Activated CD4-positive, alpha-beta memory T cell treated with anti-CD3 and anti-CD28 coated beads for 36 hours (primary cell): ENCODE results near the gene FEZ2. TPM values are rescaled to one million over a fixed set of nuclear protein-coding genes. Genes with fewer than 3 reads are reported as not detected.

Source experiments
- CTCF ChIA-PET: fragments of 350-600 bp; sonication (Branson Sonifier 250); formaldehyde crosslinking; loops from one replicate; lab custom pipeline; 2021; ENCODE audit warnings: antibody characterized with exemption, inconsistent platforms; lab: Charles Lee
- POLR2A ChIA-PET: fragments of 350-600 bp; sonication (Branson Sonifier 250); formaldehyde crosslinking; loops from one replicate; lab custom pipeline; 2021; ENCODE audit warnings: antibody characterized with exemption; lab: Charles Lee
- DNase-seq: peaks from one replicate; pipeline ENCODE4 v3.0.0-alpha.2; 2020
- H3K27ac Mint-ChIP-seq: one replicate; pipeline ENCODE4 v1.8.0; 2021; ENCODE audit warnings: mixed read lengths
- H3K27me3 Mint-ChIP-seq: one replicate; pipeline ENCODE4 v1.8.0; 2021; ENCODE audit warnings: mixed read lengths
- H3K36me3 Mint-ChIP-seq: one replicate; pipeline ENCODE4 v1.8.0; 2021; ENCODE audit warnings: mixed read lengths
- H3K4me1 Mint-ChIP-seq: one replicate; pipeline ENCODE4 v1.8.0; 2021; ENCODE audit warnings: low read depth, mixed read lengths
- H3K4me3 Mint-ChIP-seq: one replicate; pipeline ENCODE4 v1.8.0; 2021; ENCODE audit warnings: mild to moderate bottlenecking, mixed read lengths
- H3K9me3 Mint-ChIP-seq: one replicate; pipeline ENCODE4 v1.8.0; 2021; ENCODE audit warnings: mixed read lengths
- intact Hi-C: fragments of 100-400 bp; cut with micrococcal nuclease; formaldehyde crosslinking; loops from one replicate; pipeline ENCODE4 v1.15.1; 2023
- total RNA-seq, 2 experiments: library from RNA; stranded (reverse); gene quantifications; one replicate each; pipeline ENCODE4 v1.2.3, GENCODE V29; 2021

The FEZ2 gene
- total RNA-seq, 2 experiments from 2014 or later = 6.8 to 9.3 TPM

DNA sequence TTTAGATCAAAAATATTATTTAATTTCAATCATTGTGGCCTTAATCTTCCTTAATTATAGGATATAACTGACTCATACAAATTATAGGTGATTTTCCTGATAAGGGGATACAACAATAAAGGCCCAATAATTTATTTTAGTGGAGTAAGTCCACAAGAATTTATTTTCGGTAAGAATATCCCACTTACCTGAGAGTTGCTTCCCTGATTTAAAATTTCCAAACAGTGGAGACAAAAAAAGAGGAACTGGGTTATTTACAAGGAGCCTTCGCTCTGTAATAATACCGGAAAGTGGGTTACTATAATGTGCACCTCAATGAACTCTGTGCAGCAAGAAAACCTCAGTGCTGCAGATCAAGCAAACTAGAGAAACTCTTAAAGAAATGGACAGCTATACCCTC is 42.2 kb downstream of the FEZ2 start:
- H3K4me1 Mint-ChIP-seq = no peaks in the 10 kb centered on the region
- no peak overlapping the region for H3K4me3 Mint-ChIP-seq
- no peaks in the 10 kb centered on the region for H3K9me3 Mint-ChIP-seq
- ChIA-PET POLR2A (no interaction called here), CTCF (no interaction called here)
- peaks cover 27% of the 10 kb centered on the region for H3K36me3 Mint-ChIP-seq
- intact Hi-C loops = no loop called here
- H3K27ac Mint-ChIP-seq = no peak overlapping the region
- DNase-seq = no peak
- H3K27me3 Mint-ChIP-seq = no peaks in the 10 kb centered on the region

DNA sequence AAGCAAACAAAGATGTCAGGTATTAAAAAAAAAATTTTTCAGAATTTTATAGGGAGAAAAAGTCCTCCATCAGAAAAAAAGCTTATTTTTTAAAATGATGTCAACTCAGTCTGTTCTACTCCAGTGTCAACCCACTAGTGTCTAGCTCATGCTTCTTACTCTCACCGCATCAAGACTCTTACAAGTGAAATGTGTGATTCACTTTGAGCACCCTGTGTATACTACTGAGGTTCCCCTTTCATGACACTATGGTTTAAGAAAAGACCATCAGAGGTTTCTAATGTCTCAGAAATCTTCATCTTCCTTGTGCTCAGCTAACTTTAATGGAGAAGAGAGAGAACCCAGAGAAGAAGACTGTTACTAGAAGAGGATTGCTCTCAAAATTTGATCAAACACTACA is 43.4 kb downstream of the FEZ2 start:
- H3K36me3 Mint-ChIP-seq = peaks cover 27% of the 10 kb centered on the region
- DNase-seq = no peak
- intact Hi-C loops = no loop called here
- no peak overlapping the region for H3K4me3 Mint-ChIP-seq
- ChIA-PET CTCF (no interaction called here), POLR2A (no interaction called here)
- H3K27ac Mint-ChIP-seq = no peak overlapping the region
- no peaks in the 10 kb centered on the region for H3K27me3 Mint-ChIP-seq
- H3K4me1 Mint-ChIP-seq = no peaks in the 10 kb centered on the region
- no peaks in the 10 kb centered on the region for H3K9me3 Mint-ChIP-seq

DNA sequence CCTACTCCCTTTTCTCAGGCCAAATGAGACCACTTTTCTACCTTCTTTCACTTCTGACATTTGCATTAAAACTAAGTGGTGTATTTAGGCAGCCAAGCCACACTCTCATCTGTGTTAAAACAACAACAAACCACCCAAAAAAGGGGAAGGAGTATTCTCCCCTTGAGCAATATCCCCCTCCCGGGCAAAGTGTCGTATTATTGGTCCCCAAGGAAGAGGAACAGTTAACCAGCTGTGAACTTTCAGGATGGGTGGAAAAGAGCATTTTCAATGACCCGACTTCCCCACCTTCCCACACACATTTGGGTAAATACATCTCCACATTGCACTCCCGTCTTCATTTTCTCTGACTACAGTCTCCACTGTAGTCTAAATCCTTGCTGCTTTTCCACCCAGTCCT is 44.3 kb downstream of the FEZ2 start:
- DNase-seq = no peak
- H3K9me3 Mint-ChIP-seq = no peaks in the 10 kb centered on the region
- H3K27me3 Mint-ChIP-seq = no peaks in the 10 kb centered on the region
- ChIA-PET CTCF (no interaction called here), POLR2A (no interaction called here)
- peaks cover 29% of the 10 kb centered on the region for H3K36me3 Mint-ChIP-seq
- no peak overlapping the region for H3K27ac Mint-ChIP-seq
- no peaks in the 10 kb centered on the region for H3K4me1 Mint-ChIP-seq
- intact Hi-C loops = no loop called here
- H3K4me3 Mint-ChIP-seq = no peak overlapping the region

DNA sequence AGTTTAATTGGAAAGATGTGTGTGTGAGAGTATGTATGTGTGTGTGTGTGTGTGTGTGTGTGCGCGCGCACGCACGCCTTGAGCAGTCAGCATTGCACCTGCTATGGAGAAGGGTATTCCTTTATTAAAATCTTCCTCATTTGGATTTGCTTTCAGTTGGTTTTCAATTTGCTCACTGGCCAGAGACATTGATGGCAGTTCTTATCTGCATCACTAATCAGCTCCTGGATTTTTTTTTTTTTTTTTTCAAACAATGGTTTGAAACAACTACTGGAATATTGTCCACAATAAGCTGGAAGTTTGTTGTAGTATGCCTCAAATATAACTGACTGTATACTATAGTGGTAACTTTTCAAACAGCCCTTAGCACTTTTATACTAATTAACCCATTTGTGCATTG is 48.0 kb downstream of the FEZ2 start:
- ChIA-PET CTCF (no interaction called here), POLR2A (no interaction called here)
- Mint-ChIP-seq H3K27me3 (no peaks in the 10 kb centered on the region), H3K27ac (no peak overlapping the region), H3K36me3 (peaks cover 32% of the 10 kb centered on the region), H3K9me3 (no peaks in the 10 kb centered on the region), H3K4me1 (no peaks in the 10 kb centered on the region), H3K4me3 (no peak overlapping the region)
- intact Hi-C loops = no loop called here
- DNase-seq = no peak

DNA sequence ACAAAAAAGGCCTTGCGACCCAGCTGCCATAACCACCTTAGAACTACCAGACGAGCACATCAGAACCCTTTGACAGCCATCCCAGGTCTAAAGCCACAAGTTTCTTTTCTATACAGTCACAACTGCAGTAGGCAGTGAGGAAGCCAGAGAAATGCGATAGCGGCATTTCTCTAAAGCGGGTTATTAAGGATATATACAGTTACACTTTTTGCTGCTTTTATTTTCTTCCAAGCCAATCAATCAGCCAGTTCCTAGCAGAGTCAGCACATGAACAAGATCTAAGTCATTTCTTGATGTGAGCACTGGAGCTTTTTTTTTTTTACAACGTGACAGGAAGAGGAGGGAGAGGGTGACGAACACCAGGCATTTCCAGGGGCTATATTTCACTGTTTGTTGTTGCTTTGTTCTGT is 48.8 kb downstream of the FEZ2 start:
- no peaks in the 10 kb centered on the region for H3K27me3 Mint-ChIP-seq
- POLR2A ChIA-PET = no interaction called here
- H3K27ac Mint-ChIP-seq = no peak overlapping the region
- H3K4me1 Mint-ChIP-seq = no peaks in the 10 kb centered on the region
- H3K9me3 Mint-ChIP-seq = no peaks in the 10 kb centered on the region
- H3K36me3 Mint-ChIP-seq = peaks cover 29% of the 10 kb centered on the region
- H3K4me3 Mint-ChIP-seq = no peak overlapping the region
- CTCF ChIA-PET = interaction anchor here (1.1 kb wide), 1 partner anchor 197 kb away, joined by 3 read pairs; no protein-coding TSS in a partner anchor
- DNase-seq = no peak
- intact Hi-C loops = no loop called here

DNA sequence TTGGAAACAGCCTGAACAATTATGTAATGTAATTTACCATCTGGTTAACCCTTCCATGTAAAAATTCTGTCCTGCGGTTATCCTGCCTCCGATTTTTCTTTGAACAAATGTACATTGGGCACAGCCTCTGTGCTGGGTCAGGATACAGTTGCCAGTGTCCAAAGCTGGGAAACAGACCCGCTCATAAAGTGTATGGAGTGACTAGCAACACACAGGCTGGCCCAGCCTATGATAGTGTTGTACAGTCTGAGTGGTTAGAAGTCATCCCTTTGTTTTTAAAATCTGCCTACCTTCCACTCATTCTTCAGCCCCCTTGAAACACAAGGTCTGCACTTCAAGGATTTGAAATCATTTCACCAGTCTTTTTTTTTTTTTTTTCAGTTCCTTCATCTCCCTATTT is 50.1 kb downstream of the FEZ2 start:
- no peak for DNase-seq
- Mint-ChIP-seq H3K4me1 (no peaks in the 10 kb centered on the region), H3K36me3 (peaks cover 28% of the 10 kb centered on the region), H3K27me3 (no peaks in the 10 kb centered on the region), H3K4me3 (no peak overlapping the region), H3K9me3 (no peaks in the 10 kb centered on the region), H3K27ac (no peak overlapping the region)
- ChIA-PET CTCF (no interaction called here), POLR2A (no interaction called here)
- intact Hi-C loops = no loop called here

DNA sequence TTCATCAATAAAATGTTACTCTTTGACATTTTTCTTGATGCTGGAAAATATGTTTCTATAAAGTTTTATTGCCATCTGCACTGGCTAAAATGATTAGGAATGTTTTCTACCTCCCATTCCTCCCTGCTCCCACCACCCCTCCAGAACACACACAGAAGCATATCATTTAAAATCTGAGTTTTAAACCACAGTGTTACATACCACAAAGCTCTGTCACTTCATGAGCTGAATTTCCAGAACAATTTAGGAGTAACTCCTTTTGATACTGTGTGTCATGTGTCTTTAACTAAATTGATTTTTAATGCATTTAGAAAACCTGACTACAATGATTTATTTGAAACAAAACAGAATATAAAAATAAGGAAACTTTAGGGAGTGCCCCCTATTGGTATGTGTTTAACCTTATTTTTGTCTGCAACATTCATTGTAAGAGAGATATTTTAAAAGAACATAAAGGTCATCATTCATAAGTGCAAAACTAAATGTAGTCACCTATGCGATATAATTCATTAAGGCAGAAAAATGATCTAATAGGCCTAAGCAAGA is 52.0 kb downstream of the FEZ2 start:
- Mint-ChIP-seq H3K27me3 (no peaks in the 10 kb centered on the region), H3K36me3 (peaks cover 18% of the 10 kb centered on the region), H3K27ac (no peak overlapping the region), H3K9me3 (no peaks in the 10 kb centered on the region), H3K4me3 (no peak overlapping the region), H3K4me1 (no peaks in the 10 kb centered on the region)
- ChIA-PET POLR2A (interaction anchor here (0.6 kb wide), 1 partner anchor 118 kb away, joined by 3 read pairs; no protein-coding TSS in a partner anchor), CTCF (interaction anchor here (0.6 to 1.0 kb wide), 3 partner anchors 11 to 86 kb away, joined by 3 to 4 read pairs (median 3); no protein-coding TSS in a partner anchor)
- intact Hi-C loops = no loop called here
- no peak for DNase-seq

DNA sequence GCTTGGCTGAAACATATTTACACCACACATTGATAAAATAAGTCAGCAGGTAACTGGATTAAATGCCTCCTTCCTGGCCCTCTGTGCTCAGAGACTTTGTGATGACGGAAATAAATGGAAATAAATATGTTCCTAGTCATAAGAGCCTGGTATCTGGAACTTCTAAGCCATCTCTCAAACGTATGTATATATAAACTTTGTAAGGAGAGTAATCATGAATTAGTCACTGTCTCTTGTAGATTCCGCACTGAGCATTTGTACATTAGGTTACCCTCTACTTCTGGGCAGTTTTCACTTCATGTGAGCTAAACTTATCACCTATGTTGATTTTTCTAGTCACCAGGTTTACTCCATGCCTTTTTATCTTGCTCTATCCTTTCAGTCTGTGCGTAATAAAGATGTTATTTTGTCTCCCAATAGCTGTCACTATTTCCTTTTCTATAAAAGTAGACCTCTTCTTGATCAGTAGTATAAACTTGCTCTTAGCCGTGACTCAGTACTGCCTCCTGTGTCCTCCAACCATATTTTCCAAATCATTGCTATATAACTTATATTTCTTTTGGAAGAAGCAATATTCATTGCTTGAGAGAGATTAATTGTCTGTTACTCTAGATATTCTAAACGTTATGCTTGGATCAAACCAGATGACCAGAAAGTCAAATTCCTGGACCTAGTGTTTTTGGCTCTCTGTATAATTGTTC is 53.2 kb downstream of the FEZ2 start:
- POLR2A ChIA-PET = no interaction called here

DNA sequence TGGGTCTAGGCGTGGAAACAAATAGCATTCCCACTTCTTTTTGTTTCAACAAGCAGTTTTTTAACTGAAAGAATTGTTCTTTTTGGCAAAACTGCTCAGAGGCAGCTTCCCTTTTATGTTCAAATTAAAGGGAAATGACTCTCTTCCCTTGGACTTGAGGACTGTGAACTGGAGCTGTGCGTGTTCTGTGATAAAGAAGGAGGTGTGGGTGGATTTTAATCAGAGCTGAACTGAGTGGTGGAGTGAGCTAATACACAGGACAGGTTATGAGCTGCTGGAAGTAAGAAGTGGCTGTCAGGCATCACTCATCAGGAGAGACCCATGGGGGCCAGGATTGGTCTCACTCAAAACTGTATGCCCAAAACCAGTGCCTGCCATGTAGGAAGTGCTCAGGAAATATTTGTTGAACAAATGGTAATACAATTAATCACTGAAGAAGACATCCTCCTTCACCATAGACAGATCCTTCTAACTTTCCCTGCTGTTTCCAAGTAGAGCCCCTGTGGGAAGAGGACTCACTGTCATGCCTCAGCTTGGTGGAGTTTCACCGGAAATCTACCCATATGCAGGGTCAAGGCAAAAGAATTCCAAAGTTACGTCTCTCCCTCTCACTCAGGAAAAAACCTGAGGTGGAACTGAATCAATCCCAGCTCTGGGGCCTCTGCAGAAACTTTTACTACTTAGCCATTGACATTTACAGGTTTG is 55.9 kb downstream of the FEZ2 start:
- intact Hi-C loops = no loop called here
- no peak for DNase-seq
- H3K27me3 Mint-ChIP-seq = no peaks in the 10 kb centered on the region
- ChIA-PET POLR2A (no interaction called here), CTCF (interaction anchor here (0.6 kb wide), 1 partner anchor 519 kb away, joined by 3 read pairs; no protein-coding TSS in a partner anchor)
- no peak overlapping the region for H3K27ac Mint-ChIP-seq
- H3K4me1 Mint-ChIP-seq = no peaks in the 10 kb centered on the region
- no peaks in the 10 kb centered on the region for H3K9me3 Mint-ChIP-seq
- H3K4me3 Mint-ChIP-seq = no peak overlapping the region
- no peaks in the 10 kb centered on the region for H3K36me3 Mint-ChIP-seq

More for the DNA sequence above, 53.2 kb downstream of the FEZ2 start:
- H3K4me3 Mint-ChIP-seq = no peak overlapping the region
- CTCF ChIA-PET = no interaction called here
- no peaks in the 10 kb centered on the region for H3K4me1 Mint-ChIP-seq
- DNase-seq = no peak
- no peak overlapping the region for H3K27ac Mint-ChIP-seq
- no peaks in the 10 kb centered on the region for H3K27me3 Mint-ChIP-seq
- intact Hi-C loops = no loop called here
- no peaks in the 10 kb centered on the region for H3K9me3 Mint-ChIP-seq
- H3K36me3 Mint-ChIP-seq = peaks cover 14% of the 10 kb centered on the region

DNA sequence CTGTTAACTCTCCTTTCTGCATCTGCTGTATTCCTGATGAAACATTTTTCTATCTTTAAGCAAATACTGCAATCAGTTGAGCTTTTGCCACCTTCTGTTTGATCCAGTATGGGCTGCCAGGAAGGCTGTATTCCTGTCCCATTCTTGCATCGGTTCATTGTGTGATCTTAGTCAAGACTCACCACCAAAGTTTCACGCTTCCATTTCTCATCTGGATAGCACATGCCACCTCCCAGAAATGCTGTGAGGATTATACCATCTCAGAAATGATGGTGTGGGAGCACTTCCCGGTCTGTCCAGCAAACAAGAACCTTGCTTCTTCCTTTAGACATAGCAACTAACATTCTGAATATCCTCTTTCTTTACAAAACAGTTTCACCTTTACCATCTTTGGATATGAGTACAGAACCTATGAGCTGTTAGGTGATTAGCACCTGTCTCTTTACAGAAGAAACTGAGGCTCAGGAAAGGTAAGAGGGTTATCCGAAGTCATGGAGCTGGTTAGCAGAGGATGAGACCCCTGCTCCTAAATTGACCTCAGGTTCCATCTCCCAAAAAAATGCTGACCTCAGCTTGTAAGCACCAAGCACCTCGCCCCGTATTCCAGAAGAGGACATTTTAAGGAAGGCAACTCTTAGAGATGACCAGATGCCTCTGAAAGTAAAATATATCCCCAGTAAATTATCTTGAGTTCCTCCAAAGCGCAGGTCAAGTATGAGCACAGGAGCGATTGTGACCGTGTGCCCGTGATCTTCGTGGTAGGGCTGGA is 56.8 kb downstream of the FEZ2 start:
- Mint-ChIP-seq H3K27me3 (no peaks in the 10 kb centered on the region), H3K36me3 (no peaks in the 10 kb centered on the region), H3K9me3 (no peaks in the 10 kb centered on the region), H3K4me1 (no peaks in the 10 kb centered on the region), H3K27ac (no peak overlapping the region), H3K4me3 (no peak overlapping the region)
- ChIA-PET CTCF (no interaction called here), POLR2A (no interaction called here)
- no peak for DNase-seq
- intact Hi-C loops = no loop called here

DNA sequence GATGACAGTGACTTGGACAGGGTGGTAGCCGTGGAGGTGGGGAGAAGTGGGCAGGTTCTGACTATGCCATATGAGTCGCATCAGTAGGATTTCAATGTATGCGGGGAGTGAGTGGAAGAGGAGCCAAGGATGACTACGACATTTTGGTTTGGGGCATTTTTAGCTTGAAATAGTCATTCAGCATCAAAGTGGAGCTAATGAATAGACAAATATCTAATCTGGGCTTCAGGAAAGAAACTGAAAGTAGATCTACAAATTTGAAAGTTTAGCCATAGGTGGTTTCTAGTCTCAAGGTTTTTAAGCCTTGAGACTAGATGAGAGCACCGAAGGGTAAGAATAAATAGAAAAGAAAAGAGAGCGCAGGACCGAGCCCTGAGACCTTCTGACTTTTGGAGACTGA is 58.3 kb downstream of the FEZ2 start:
- CTCF ChIA-PET = no interaction called here

DNA sequence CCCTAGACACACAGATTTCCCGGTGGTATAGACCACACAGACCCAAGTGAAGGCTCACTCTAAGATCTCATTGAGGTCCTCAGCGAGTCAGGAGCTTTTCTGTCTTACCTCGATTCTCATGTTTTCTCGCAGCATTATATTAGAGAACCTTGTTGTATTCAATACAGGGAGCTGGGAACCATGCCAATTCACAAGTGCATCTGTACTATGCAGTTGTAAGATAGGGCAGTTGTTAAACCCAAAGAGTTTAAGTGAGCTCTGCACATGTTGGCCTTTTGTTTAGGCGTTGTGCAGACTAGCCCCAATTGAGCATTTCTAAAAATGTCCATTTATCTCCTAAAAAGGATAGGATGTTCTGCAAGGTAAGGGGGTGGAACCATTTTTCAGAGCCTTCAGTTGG is 59.6 kb downstream of the FEZ2 start:
- Mint-ChIP-seq H3K36me3 (no peaks in the 10 kb centered on the region), H3K27me3 (no peaks in the 10 kb centered on the region), H3K4me3 (no peak overlapping the region), H3K9me3 (no peaks in the 10 kb centered on the region), H3K27ac (no peak overlapping the region), H3K4me1 (no peaks in the 10 kb centered on the region)
- intact Hi-C loops = no loop called here
- ChIA-PET CTCF (no interaction called here), POLR2A (no interaction called here)
- no peak for DNase-seq

More for the DNA sequence above, 58.3 kb downstream of the FEZ2 start:
- Mint-ChIP-seq H3K4me1 (no peaks in the 10 kb centered on the region), H3K9me3 (no peaks in the 10 kb centered on the region), H3K36me3 (no peaks in the 10 kb centered on the region), H3K27ac (no peak overlapping the region), H3K27me3 (no peaks in the 10 kb centered on the region), H3K4me3 (no peak overlapping the region)
- DNase-seq = no peak
- POLR2A ChIA-PET = no interaction called here
- intact Hi-C loops = no loop called here
